Measurements from ENCODE around the gene TRIM67.

The TRIM67 gene

GRCh38 chr1:231236938-231237337 lies 75.1 kb downstream of the TRIM67 start:
- H3K27ac Mint-ChIP-seq = peak overlapping the region in 2 of 3 experiments; percentile 18 to 27
- H3K9me3 Mint-ChIP-seq = no peaks in the 10 kb centered on the region
- H3K4me3 Mint-ChIP-seq = peak overlapping the region in 2 of 3 experiments; percentile 53 to 57
- H3K27me3 Mint-ChIP-seq (ENCODE audit: low read depth) = no peaks in the 10 kb centered on the region
- peaks cover 34% of the 10 kb centered on the region for H3K4me1 Mint-ChIP-seq
- peaks cover 24% of the 10 kb centered on the region for H3K36me3 Mint-ChIP-seq (ENCODE audit: low read depth)
- TF ChIP-seq CTCF (IDR thresholded peaks at IDR 0.05; ENCODE audit: unreplicated experiment in 3 of 3) = no peak

GRCh38 chr1:231238298-231238697 lies 76.4 kb downstream of the TRIM67 start:
- Mint-ChIP-seq H3K4me3 (peak overlapping the region; percentile 47 to 77 (median 72)), H3K4me1 (peaks cover 46% of the 10 kb centered on the region), H3K27me3 (ENCODE audit: low read depth) (no peaks in the 10 kb centered on the region), H3K9me3 (no peaks in the 10 kb centered on the region), H3K36me3 (ENCODE audit: low read depth) (peaks cover 28% of the 10 kb centered on the region), H3K27ac (no peak overlapping the region)
- TF ChIP-seq CTCF (IDR thresholded peaks at IDR 0.05; ENCODE audit: unreplicated experiment in 3 of 3) = no peak

- Mint-ChIP-seq H3K27ac (peak overlapping the region; percentile 94 to 99 (median 97)), H3K4me3 (peak overlapping the region; percentile 99), H3K4me1 (peaks cover 46% of the 10 kb centered on the region), H3K36me3 (ENCODE audit: low read depth) (peaks cover 34% of the 10 kb centered on the region), H3K9me3 (no peaks in the 10 kb centered on the region), H3K27me3 (ENCODE audit: low read depth) (no peaks in the 10 kb centered on the region)
- no peak for TF ChIP-seq CTCF (IDR thresholded peaks at IDR 0.05; ENCODE audit: unreplicated experiment in 3 of 3)
These were observed 78.6 kb downstream of the TRIM67 start for GRCh38 chr1:231240531-231240882.

- TF ChIP-seq CTCF (IDR thresholded peaks at IDR 0.05; ENCODE audit: unreplicated experiment in 3 of 3) = no peak
- H3K27me3 Mint-ChIP-seq (ENCODE audit: low read depth) = no peaks in the 10 kb centered on the region
- peak within 1 kb of the TSS; percentile 94 to 99 (median 97) for H3K27ac Mint-ChIP-seq
- peak within 1 kb of the TSS; percentile 99 for H3K4me3 Mint-ChIP-seq
- no peaks in the 10 kb centered on the region for H3K9me3 Mint-ChIP-seq
- H3K4me1 Mint-ChIP-seq = peaks cover 44% of the 10 kb centered on the region
- peaks cover 32% of the 10 kb centered on the region for H3K36me3 Mint-ChIP-seq (ENCODE audit: low read depth)
These were observed 79.3 kb downstream of the TRIM67 start, which contains the start of gene GNPAT for GRCh38 chr1:231240883-231241735. Gene GNPAT, plus strand, starts transcription at chr1:231241212. Its CDS starts 167 bp downstream, at chr1:231241379.

- H3K9me3 Mint-ChIP-seq = no peaks in the 10 kb centered on the region
- H3K36me3 Mint-ChIP-seq (ENCODE audit: low read depth) = peaks cover 28% of the 10 kb centered on the region
- H3K4me3 Mint-ChIP-seq = peak overlapping the region; percentile 99
- no peak for TF ChIP-seq CTCF (IDR thresholded peaks at IDR 0.05; ENCODE audit: unreplicated experiment in 3 of 3)
- peaks cover 39% of the 10 kb centered on the region for H3K4me1 Mint-ChIP-seq
- H3K27me3 Mint-ChIP-seq (ENCODE audit: low read depth) = no peaks in the 10 kb centered on the region
- H3K27ac Mint-ChIP-seq = peak overlapping the region; percentile 94 to 99 (median 97)
These were observed 79.9 kb downstream of the TRIM67 start for GRCh38 chr1:231241750-231242149.
